Common myeloid progenitor, CD34-positive (primary cell): ENCODE data around the gene STX8.
"Not testable (repeated sequence)": the region's sequence is repeated elsewhere in the genome, so short reads cannot be mapped to it uniquely, and the experiment has no call there.

Experiments used
- CTCF ChIA-PET: fragments of 350-600 bp; sonication (Branson Sonifier 250); formaldehyde crosslinking; loops from one replicate; lab custom pipeline; 2021; ENCODE audit warnings: antibody characterized with exemption; lab: Charles Lee
- POLR2A ChIA-PET: fragments of 350-600 bp; sonication (Branson Sonifier 250); formaldehyde crosslinking; loops from one replicate; lab custom pipeline; 2021; ENCODE audit warnings: antibody characterized with exemption; lab: Charles Lee
- DNase-seq, 3 donors: peaks; one replicate each; pipeline versions ENCODE4 v3.0.0 to v3.0.0-alpha.2; 2013
- H3K27ac ChIP-seq, 2 experiments: 1 replicate in 1 of 2; 2 replicates in 1 of 2; pipeline ENCODE4 v1.7.0; 2013; ENCODE audit warnings: inconsistent platforms in 2 of 2, low read length in 2 of 2, mild to moderate bottlenecking in 2 of 2, low read depth in 1 of 2, moderate library complexity in 1 of 2; ENCODE audit not compliant: severe bottlenecking in 2 of 2, insufficient read depth in 1 of 2, poor library complexity in 1 of 2
- H3K27me3 ChIP-seq, 5 experiments: replicated peaks in 2 of 5; 1 replicate in 3 of 5; 2 replicates in 2 of 5; pipeline versions ENCODE4 v1.6.1 to v1.7.0; 2013; ENCODE audit warnings: low read length in 4 of 5, mild to moderate bottlenecking in 2 of 5, moderate library complexity in 2 of 5, inconsistent platforms in 1 of 5; ENCODE audit not compliant: insufficient read depth in 5 of 5, control insufficient read depth in 4 of 5
- H3K36me3 ChIP-seq, 4 experiments: 1 replicate in 2 of 4; 2 replicates in 2 of 4; pipeline versions ENCODE4 v1.6.1 to v1.7.0; 2013; ENCODE audit warnings: low read length in 3 of 4, control low read depth in 1 of 4, mild to moderate bottlenecking in 1 of 4; ENCODE audit not compliant: control insufficient read depth in 4 of 4, insufficient read depth in 4 of 4
- H3K4me1 ChIP-seq, 4 experiments: 1 replicate in 3 of 4; 2 replicates in 1 of 4; pipeline versions ENCODE4 v1.6.1 to v1.7.1; 2013; ENCODE audit warnings: low read length in 3 of 4, mild to moderate bottlenecking in 3 of 4, control low read depth in 1 of 4, inconsistent platforms in 1 of 4, moderate library complexity in 1 of 4; ENCODE audit not compliant: control insufficient read depth in 4 of 4, insufficient read depth in 4 of 4; ENCODE audit errors: control extremely low read depth in 1 of 4
- H3K4me3 ChIP-seq, 7 experiments: 1 replicate in 4 of 7; 2 replicates in 3 of 7; pipeline versions ENCODE4 v1.5.1 to v1.7.0; 2013; ENCODE audit warnings: mild to moderate bottlenecking in 7 of 7, low read length in 6 of 7, moderate library complexity in 6 of 7, inconsistent platforms in 2 of 7, low read depth in 2 of 7, control low read depth in 1 of 7; ENCODE audit not compliant: insufficient read depth in 4 of 7, control insufficient read depth in 1 of 7; ENCODE audit errors: extremely low read depth in 1 of 7
- H3K9me3 ChIP-seq, 5 experiments: 1 replicate in 4 of 5; 2 replicates in 1 of 5; pipeline versions ENCODE4 v1.6.1 to v1.7.1; 2013; ENCODE audit warnings: low read length in 4 of 5, mild to moderate bottlenecking in 2 of 5, inconsistent platforms in 1 of 5, low read depth in 1 of 5, moderate library complexity in 1 of 5; ENCODE audit not compliant: control insufficient read depth in 4 of 5, insufficient read depth in 2 of 5; ENCODE audit errors: control extremely low read depth in 1 of 5
- whole genome bisulfite sequencing: methylation state at CpG from one replicate; pipeline ENCODE4 v1.1.5; 2013; ENCODE audit not compliant: insufficient coverage; 5-methylcytosine and 5-hydroxymethylcytosine counted together

STX8 gene

GRCh38 chr17:9576521-9577372, 1.1 kb upstream of the STX8 start, which contains the start of gene CFAP52:
CFAP52 (plus strand) TSS chr17:9576642; CDS start chr17:9576696, 54 bp downstream.
- Histone ChIP-seq H3K4me1 (peaks cover 10 to 23% (median 16%) of the 10 kb centered on the region in 4 experiments), H3K36me3 (no peaks in the 10 kb centered on the region), H3K4me3 (peak within 1 kb of the TSS; percentile 78 to 97 (median 93)), H3K27ac (peak within 1 kb of the TSS in 1 of 2 experiments; percentile 58), H3K9me3 (no peaks in the 10 kb centered on the region), H3K27me3 (no peaks in the 10 kb centered on the region)
- WGBS = under 1% methylated on average over 27 of the region's 38 CpGs
- peak; percentile 69 to 81 (median 80) for DNase-seq
- CTCF ChIA-PET = interaction anchor here (0.7 to 4.9 kb wide), 13 partner anchors 11 to 192 kb away, joined by 3 to 29 read pairs (median 6); partner anchors contain the start of gene USP43
- POLR2A ChIA-PET = interaction anchor here (0.6 kb wide), 1 partner anchor 25 kb away, joined by 5 read pairs; no protein-coding TSS in a partner anchor

- H3K4me1 ChIP-seq = peaks cover 5 to 16% (median 10%) of the 10 kb centered on the region in 4 experiments
- CTCF ChIA-PET = no interaction called here
Observed at GRCh38 chr17:9571201-9571600, 4.4 kb downstream of the STX8 start.

GRCh38 chr17:9568957-9569588, 6.5 kb downstream of the STX8 start:
- CTCF ChIA-PET = no interaction called here

More at GRCh38 chr17:9571201-9571600, 4.4 kb downstream of the STX8 start:
- POLR2A ChIA-PET = interaction anchor here (0.6 kb wide), 1 partner anchor 229 kb away, joined by 3 read pairs; no protein-coding TSS in a partner anchor
- H3K27ac ChIP-seq = no peak overlapping the region
- H3K9me3 ChIP-seq = no peaks in the 10 kb centered on the region
- DNase-seq = no peak
- H3K36me3 ChIP-seq = peaks cover 0 to 19% (median 12%) of the 10 kb centered on the region in 4 experiments
- 100% methylated on average over 4 of the region's 10 CpGs for WGBS
- H3K27me3 ChIP-seq = no peaks in the 10 kb centered on the region
- no peak overlapping the region for H3K4me3 ChIP-seq

GRCh38 chr17:9568004-9568403, 7.6 kb downstream of the STX8 start:
- Histone ChIP-seq H3K9me3 (no peaks in the 10 kb centered on the region), H3K4me1 (peaks cover 0 to 8% (median 1%) of the 10 kb centered on the region in 4 experiments), H3K36me3 (peaks cover 0 to 19% (median 12%) of the 10 kb centered on the region in 4 experiments), H3K4me3 (no peak overlapping the region), H3K27me3 (no peaks in the 10 kb centered on the region), H3K27ac (no peak overlapping the region)
- POLR2A ChIA-PET = no interaction called here
- no peak for DNase-seq
- CTCF ChIA-PET = no interaction called here

More at GRCh38 chr17:9568957-9569588, 6.5 kb downstream of the STX8 start:
- POLR2A ChIA-PET = no interaction called here
- Histone ChIP-seq H3K9me3 (no peaks in the 10 kb centered on the region), H3K4me3 (no peak overlapping the region), H3K27ac (no peak overlapping the region), H3K4me1 (peaks cover 0 to 8% (median 1%) of the 10 kb centered on the region in 4 experiments), H3K27me3 (no peaks in the 10 kb centered on the region), H3K36me3 (peaks cover 0 to 19% (median 12%) of the 10 kb centered on the region in 4 experiments)
- WGBS = 97% methylated on average over 8 of the region's 11 CpGs
- no peak for DNase-seq

- CTCF ChIA-PET, POLR2A ChIA-PET, H3K4me3 ChIP-seq: not testable (repeated sequence)
Observed at GRCh38 chr17:9566739-9567138, 8.9 kb downstream of the STX8 start.

GRCh38 chr17:9566067-9566466, 9.6 kb downstream of the STX8 start:
- POLR2A ChIA-PET = no interaction called here
- WGBS = 56% methylated on average over 3 of the region's 7 CpGs
- no peak overlapping the region for H3K27ac ChIP-seq

More at GRCh38 chr17:9566739-9567138, 8.9 kb downstream of the STX8 start:
- not testable (repeated sequence) for H3K27me3 ChIP-seq, H3K9me3 ChIP-seq, H3K4me1 ChIP-seq, H3K27ac ChIP-seq, DNase-seq
- H3K36me3 ChIP-seq = peaks cover 0 to 19% (median 12%) of the 10 kb centered on the region in 4 experiments
- 100% methylated on average over 2 of the region's 5 CpGs for WGBS

More at GRCh38 chr17:9566067-9566466, 9.6 kb downstream of the STX8 start:
- Histone ChIP-seq H3K27me3 (no peaks in the 10 kb centered on the region), H3K9me3 (no peaks in the 10 kb centered on the region), H3K4me3 (peak overlapping the region in 3 of 7 experiments; percentile 2 to 52 (median 52)), H3K36me3 (peaks cover 0 to 19% (median 12%) of the 10 kb centered on the region in 4 experiments), H3K4me1 (peaks cover 0 to 8% (median 1%) of the 10 kb centered on the region in 4 experiments)
- CTCF ChIA-PET = interaction anchor here (2.0 to 4.0 kb wide), 2 partner anchors 10 to 11 kb away, joined by 5 to 14 read pairs; partner anchors contain the start of genes CFAP52 and STX8
- peak in 2 of 3 donors; percentile 34 to 35 for DNase-seq
